GM19463 (cell line): ENCODE results near the gene GLTPD2.

Experiments used
- ATAC-seq: cut with Tn5 transposase; IDR thresholded peaks from one replicate; pipeline ENCODE4 v1.9.1; 2021; ENCODE audit warnings: mild to moderate bottlenecking, moderate library complexity; ENCODE audit not compliant: unreplicated experiment

GLTPD2 gene

DNA sequence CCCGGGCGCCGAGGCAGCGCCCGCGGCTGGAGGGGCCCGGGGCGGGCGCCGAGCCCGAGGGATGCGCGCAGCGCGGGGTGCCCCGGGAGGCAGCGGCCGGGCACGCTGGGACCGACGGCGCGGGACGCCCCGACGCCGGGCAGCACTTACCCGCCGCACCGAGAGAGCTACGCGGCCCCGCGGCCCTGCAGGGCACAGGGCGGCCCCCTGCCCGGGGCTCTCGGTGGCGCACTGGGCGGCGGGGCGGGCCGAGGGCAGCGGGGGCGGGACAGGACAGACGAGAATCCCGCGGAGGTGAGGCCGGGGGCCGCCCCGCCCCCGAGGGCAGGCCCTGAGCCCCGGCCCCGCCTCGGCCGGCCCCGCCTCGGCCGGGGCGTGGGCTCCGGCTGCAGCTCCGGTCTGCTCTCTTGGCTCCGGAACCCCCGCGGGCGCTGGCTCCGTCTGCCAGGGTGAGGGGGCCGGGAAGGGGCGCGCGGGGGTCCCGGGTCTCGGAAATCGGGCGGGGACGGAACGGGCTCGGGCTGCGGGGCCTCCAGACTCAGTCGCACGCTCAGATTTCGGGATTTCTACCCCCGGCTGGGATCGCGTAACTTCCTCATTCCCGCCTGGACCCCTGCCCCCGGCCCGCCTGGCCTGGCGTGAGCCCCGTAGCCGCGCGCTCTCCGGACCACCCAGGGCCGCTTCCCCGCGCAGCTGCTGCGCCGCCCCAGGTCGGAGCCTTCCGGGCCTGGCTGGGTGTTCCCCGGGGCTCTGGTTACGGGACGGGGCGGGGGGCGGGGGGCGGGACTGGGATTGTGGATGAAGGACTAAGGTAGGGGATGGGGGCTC is 18.2 kb downstream of the GLTPD2 start, which contains the start of gene PLD2:
TSS of gene PLD2 (plus strand) at position 376 of the 828 bp plus-strand sequence. CDS start 621 bp downstream, outside the sequence.
- peak; percentile 92 for ATAC-seq

DNA sequence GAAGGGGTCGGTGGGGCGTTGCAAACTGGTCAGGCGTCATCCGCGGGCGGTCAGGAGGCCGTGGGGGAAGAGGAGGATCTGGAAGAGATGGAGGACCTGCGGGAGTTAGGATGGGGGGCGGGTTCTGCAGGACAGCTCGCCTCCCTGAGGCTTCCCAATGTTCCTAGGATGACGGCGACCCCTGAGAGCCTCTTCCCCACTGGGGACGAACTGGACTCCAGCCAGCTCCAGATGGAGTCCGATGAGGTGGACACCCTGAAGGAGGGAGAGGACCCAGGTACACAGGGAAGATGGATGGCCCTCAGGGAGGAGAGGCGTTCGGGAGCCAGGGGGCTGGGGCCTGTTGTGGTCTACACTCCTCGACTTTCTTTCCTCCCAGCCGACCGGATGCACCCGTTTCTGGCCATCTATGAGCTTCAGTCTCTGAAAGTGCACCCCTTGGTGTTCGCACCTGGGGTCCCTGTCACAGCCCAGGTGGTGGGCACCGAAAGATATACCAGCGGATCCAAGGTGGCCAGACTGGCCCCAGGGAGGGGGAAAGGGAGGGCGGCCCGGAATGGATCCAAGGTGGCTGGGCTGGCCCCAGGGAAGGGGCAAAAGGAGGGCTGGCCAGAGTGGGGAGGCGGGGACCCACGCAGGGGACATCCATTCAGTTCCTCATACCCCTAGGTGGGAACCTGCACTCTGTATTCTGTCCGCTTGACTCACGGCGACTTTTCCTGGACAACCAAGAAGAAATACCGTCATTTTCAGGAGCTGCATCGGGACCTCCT is 19.0 kb downstream of the GLTPD2 start:
- no peak for ATAC-seq

DNA sequence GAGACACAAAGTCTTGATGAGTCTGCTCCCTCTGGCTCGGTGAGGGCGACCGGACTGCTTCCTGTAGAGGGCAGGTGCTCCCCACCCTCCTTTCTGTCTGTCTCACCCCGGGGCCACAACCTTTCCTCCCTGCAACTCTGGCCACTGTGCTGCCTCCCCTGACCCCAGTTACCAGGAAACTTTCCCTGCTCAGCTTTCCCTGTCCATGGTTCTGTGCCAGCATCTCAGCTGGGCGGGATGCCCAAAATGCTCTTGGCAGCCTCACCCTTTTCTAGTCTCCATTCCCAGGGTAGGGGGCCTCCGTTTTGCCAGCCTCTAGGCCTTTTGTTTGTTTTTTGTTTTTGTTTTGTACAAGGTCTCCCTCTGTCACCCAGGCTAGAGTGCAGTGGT is 19.6 kb downstream of the GLTPD2 start:
- ATAC-seq, result no peak

DNA sequence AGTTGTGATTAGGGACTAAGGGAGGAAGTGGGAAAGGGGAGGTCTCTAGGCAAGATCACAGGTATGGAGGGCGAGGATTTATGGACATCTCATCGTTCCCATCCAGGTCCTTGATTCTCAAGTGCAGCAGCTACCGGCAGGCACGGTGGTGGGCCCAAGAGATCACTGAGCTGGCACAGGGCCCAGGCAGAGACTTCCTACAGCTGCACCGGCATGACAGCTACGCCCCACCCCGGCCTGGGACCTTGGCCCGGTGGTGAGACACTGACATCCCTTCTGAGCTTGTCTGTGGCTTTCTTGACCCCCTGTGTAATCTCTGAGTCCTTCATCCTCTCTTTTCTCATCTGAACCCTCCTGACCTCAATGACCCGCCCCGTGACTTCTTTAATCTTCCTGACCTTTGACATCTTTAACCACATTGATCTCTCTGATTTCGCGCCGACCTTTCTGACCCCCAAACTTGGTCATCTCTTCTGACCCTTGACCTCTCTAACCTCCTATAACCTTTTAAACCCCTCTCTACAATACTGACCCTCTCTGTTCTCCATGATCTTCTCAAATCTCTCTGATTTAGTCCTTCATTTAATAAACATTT is 22.0 kb downstream of the GLTPD2 start:
- ATAC-seq, result no peak

DNA sequence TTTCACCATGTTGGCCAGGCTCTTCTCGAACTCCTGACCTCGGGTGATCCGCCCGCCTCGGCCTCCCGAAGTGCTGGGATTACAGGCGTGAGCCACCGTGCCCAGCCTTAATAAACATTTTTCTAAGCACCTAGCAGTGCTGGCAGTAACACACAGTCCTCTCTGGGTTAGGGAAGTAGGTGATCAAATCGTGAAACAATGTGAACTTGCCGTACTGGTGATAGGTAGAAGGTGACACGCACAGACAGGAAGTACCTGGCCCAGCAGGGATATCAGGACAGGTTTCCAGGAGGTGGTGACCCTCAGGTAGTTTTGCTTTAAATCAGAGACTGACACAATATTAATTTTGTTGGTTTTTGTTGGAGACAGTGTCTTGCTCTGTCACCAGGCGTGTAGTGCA is 22.7 kb downstream of the GLTPD2 start:
- ATAC-seq, result no peak

DNA sequence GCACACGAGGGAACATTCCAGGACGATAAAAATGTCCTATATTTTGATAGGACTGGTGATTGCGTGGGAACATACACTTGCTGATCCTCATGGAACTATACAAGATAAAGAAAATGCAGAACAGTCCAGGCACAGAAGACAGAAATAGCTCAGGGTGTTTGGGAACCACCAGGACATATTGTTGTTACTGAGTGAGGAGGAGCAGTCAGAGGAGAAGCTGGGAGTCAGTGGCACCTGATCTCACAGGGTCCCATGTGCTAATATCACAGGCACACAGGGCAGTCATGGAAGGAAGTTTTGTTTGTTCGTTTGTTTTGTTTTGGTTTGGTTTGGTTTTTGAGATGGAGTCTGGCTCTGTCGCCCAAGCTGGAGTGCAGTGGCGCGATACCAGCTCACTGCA is 23.9 kb downstream of the GLTPD2 start:
- no peak for ATAC-seq

DNA sequence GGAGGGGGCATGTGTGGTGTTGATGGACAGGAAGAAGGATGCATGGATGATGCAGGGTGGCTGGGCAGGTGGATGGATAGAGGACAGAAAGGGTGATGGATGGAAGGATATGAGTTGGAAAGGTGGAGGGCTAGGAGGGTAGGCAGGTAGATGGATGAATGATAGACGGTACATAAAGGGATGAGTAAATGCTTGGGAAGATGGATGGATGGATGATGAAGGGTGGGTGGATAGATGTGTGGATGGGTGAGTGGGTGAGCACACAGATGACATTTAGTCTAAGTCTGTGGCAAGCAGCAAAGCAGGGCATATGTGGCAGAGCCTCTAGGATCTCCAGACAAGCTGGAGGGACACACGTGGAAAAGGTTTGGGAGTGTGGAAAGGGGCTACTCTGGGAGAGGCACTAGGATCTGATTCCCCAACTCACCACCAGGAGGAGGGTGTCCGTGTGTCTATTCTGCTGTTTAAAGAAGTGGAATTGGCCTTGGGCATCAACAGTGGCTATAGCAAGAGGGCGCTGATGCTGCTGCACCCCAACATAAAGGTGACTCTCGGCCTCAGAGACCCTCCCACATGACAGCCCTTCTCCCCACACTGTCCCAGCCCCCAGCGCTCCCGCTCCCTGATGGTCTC is 26.4 kb downstream of the GLTPD2 start:
- no peak for ATAC-seq

DNA sequence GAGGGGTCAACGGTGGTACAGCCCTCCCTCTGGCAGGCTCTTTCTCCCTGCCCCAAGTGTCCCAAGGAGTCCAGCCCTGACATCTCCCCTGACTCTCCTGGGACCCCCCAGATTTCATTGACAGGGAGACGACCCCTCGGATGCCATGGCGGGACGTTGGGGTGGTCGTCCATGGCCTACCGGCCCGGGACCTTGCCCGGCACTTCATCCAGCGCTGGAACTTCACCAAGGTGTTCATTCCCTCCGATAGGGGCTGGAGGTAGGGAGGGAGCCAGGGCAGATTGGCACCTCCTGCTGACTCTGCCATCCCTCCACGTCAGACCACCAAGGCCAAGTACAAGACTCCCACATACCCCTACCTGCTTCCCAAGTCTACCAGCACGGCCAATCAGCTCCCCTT is 28.1 kb downstream of the GLTPD2 start:
- ATAC-seq, result no peak

DNA sequence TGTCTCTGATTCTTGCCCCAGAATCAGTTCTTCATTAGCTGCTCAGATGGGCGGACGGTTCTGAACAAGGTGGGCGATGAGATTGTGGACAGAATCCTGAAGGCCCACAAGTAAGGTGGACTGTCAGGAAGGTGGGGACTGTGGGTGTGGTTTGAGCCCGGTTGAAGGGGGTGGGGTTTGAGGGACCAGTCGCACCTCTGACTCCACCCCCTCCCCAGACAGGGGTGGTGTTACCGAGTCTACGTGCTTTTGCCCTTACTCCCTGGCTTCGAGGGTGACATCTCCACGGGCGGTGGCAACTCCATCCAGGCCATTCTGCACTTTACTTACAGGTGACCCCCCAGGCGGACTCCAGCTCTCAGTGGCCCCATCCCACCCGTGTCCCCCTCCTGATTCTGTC is 29.5 kb downstream of the GLTPD2 start:
- no peak for ATAC-seq

DNA sequence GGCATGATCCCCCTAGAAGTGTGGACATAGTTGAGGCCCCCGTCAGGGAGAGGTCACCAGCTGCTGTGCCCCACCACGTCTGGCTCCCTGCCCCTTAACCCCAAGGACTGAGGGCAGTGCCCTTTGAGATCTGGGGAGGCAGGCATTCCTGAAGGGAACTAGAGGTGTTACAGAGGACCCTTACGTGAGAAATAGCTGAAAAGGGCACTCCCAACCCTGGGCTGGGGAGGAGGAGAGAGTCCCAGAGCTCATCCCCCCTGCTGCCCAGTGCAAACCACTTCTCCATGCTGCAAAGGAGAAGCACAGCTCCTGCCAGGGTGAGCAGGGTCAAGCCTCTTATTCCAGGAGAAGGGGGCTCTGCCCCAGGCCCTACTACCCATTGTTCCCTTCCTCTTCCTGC is 34.1 kb downstream of the GLTPD2 start:
- no peak for ATAC-seq

DNA sequence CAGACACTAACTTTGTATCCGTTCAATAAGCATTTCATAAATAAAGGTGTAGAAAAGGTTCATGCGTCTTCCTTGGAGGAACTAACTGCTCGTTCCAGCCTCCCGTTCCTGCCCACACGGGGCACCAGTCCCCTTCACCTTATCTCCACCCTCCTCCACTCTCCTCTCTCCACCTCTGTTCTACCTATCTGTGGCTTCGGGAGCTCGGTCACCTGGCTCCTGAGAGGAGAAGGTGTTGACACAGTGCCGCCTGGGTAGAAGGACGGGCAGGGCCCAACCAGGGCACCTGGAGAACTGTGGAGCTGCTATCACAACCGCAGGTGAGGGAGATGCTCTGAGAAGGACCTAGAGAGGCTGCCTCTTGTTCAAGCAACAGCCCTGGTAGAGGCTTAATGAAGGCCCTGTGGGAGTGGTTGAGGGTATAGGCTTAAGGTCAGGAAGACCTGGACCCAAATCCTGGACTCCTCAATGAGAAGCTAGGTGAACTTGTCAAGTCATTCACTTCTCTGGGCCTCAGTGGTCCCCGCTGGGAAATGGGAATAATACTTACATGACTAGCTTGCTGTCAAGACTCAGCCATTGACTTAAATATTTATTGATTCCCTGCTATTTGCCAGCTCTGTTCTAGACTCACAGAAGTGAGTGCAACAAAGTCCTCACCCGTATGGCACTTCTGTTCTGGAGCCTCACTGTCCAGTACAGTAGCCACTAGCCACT is 34.8 kb downstream of the GLTPD2 start:
- no peak for ATAC-seq

DNA sequence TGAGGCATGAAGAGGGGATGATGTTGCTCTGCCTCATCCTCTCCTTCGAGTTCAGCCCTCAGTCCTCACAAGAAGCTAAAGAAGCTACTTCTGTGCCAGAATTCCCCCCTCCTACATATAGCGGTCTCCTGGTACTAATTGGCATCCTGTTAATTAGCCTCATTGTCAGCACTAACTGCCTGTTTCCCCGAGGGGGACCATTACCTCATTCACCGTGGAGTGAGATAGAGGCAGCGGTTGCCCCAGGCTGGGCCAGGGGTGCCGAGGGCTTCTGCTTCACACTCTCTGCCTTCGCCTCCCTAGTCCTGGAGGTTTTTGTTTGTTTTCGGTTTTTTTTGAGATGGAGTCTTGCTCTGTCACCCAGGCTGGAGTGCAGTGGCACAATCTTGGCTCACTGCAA is 38.6 kb downstream of the GLTPD2 start:
- no peak for ATAC-seq

DNA sequence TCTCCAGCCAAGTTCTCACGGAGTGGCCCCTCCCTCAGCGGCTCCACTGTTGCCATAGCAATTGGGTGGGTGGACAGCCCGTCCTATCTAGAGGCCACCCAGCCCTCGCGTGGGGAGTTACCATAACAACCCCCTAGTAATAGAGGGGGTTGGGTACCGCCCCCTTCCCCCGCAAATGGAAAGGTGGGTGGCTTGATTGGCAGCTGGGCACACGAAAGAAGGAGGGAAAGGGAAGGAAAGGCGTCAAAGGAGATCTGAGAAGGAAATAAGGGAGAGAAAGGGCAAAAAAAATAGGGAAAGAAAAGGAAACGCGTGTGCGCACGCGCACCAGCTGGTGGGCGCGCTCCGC is 44.0 kb downstream of the GLTPD2 start:
- ATAC-seq, result peak; percentile 23

DNA sequence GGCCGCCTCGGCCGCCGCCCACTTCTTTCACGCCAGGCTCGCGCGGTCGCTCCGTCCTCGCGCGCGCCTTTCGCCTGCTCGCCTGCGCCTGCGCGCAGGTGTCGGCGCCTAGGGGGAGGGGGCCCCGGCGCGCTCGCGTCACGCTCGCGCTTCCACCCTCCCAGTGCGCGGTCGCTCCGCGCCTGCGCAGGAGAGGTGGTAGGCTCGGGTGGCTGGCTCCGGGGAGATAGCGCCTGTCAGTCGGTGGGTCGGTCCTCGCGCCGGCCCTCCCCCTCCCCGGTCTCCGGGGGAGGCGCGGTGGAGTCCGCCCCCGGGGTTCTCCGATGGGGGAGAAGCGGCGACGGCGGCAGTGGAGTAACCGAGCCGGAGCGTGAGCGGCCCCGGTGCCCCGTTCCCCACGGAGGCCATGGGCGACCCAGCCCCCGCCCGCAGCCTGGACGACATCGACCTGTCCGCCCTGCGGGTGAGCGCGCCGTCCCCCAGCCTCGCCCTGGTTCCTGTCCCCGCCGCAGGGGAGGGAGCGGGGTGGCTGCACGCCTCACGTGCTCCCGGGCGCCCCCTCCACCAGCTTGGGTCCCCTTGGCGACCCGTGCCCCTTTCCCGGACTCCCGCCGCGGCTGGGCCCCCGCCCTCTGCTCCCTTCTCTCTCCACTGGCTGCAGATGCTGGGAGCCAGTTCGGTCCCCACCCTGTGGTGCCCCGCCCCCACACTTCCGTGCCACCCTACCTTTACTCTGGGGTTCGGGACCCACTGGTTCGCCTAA is 44.6 kb downstream of the GLTPD2 start, which contains the start of gene MINK1:
TSS of gene MINK1 (plus strand) at position 163 of the 763 bp plus-strand sequence. CDS start at position 407, 244 bp downstream.
- ATAC-seq, result peak; percentile 89

DNA sequence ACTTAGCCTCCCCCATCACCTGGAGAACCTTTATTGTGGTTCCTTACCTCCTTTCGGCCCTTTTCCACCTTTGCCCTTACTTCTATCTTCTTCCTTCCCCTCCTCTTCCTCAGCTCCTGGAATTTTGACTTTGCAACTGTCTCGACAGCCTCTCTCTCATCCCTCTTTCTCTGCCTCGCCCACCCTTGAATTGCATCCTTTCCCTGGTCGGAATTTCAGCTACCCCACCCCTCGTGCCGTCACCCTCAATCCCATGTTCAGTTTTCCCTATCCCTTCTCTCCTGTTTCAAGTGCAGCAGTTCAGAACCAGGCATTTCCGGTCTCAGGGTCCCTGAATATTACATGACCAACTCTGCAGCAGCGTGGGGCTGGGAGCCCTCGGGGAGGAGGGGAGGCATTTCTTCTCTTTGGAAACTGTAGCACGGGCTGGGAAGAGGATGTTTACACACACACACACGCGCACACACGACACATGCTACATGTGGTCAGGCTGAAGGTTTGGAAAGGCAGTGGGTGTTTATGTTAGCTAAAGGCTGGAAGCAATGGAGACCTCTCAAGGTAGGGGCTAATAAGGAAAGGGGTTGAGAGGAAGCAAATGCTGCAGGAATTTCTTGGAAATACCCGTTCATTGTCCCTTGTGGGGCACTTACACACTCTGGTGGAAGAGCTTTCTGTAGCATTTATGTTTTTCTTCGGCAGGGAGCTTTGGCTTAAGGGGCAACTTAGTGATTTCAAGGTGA is 45.3 kb downstream of the GLTPD2 start:
- ATAC-seq, result no peak

DNA sequence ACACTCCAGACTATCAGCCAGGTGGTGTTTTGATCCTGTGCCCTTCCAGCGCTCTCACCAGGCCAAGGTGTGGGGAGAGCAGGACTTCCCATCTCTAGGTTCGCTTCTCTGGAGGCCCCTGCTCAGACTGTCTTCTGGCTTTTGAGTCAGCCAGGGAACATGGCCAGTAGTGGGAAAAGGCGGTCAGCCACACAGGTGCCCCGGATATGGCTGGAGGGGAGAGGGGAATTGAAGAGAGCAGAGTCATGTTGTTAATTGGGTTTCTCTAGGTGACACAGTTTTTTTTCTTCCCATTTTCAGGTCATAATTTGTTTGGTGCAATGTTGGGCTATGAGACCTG is 45.9 kb downstream of the GLTPD2 start:
- ATAC-seq, result no peak

DNA sequence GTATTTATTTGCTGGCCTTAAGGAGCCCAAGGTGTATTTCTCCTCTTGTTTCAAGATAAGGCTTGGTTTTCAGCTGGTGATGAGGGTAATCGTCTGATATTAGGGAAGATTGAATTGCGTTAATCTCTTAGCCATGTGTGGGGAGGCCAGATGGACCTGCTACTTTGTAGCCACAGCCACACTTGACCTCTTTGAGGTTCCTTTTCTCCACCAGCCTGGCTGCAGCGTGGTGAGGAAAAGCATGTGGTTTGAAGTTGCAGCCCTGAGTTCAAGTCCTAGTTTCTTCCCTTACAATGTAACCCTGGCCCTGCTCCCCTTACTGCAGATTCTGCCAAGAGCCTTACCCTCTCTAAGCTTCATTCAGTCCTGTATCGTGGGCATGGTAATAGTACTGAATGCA is 47.5 kb downstream of the GLTPD2 start:
- ATAC-seq, result no peak

DNA sequence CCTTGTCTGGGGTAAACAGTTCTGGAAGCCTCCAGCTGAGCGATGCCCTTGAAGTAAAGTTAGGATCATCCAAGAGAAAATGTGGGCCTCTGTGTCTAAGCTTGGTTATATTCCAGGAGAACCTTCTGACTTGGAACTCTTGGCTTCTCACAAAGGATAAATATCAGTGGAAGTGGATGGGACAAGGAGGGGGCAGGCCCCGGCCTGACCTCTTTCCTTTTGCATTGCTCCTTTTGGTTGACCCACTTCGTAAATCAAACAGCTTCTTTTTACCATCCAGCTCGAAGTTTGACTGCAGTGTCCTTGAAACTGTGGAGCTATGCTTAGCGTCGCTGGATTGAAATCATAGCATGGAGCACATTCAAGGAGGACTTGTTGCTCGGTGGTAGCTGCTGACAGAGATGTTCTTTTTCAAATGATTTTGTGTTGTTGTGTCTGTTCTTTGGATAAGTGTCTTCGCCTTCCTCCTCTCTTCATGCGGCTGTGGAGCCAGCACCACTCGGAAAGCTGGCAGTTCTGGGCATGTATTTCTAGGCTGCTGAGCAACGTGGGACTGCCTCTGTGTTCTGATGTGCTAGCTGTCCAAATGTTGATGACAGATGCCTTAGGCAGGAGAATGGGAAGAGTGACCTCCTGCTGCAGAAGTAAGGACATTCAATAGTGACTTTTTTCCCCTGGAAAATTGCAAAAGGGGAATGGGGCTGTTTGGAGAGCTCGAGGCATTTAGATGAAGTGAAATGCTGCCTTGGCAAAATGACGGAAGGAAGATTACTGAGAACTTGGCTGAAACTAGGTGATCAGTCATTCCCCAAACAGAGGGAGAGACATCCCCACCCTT is 48.9 kb downstream of the GLTPD2 start:
- ATAC-seq, result no peak
